HepG2 (cell line): ENCODE data around the gene GRK4. TPM values are rescaled to one million over a fixed set of nuclear protein-coding genes. Genes with fewer than 3 reads are reported as not detected.

Source experiments
- ARID4A ChIP-seq: sonication (generic); formaldehyde crosslinking; IDR thresholded peaks from 2 replicates; pipeline ENCODE4 v1.5.0; 2020; ENCODE audit warnings: mild to moderate bottlenecking, missing genetic modification reagents, borderline replicate concordance
- CEBPB ChIP-seq: IDR thresholded peaks from 2 replicates; pipeline ENCODE4 v1.6.1; 2011; ENCODE audit warnings: low read depth, low read length, improper control_type of control experiment, borderline replicate concordance
- E2F5 ChIP-seq: sonication (generic); formaldehyde crosslinking; conservative IDR thresholded peaks from 2 replicates; pipeline ENCODE4 v1.4.0; 2020; ENCODE audit warnings: missing genetic modification reagents
- HDAC6 ChIP-seq: fragments of 200-600 bp; sonication (generic); IDR thresholded peaks from 2 replicates; pipeline ENCODE4 v1.7.0; 2017; ENCODE audit warnings: mild to moderate bottlenecking, antibody characterized with exemption, low read length, low read depth
- JUNB ChIP-seq: sonication (generic); formaldehyde crosslinking; IDR thresholded peaks from 2 replicates; pipeline ENCODE4 v1.8.0; 2022; ENCODE audit warnings: missing genetic modification reagents, mild to moderate bottlenecking, borderline replicate concordance
- KLF16 ChIP-seq, 2 experiments: sonication (generic) in 1 of 2; formaldehyde crosslinking in 1 of 2; IDR thresholded peaks; 2 replicates each; pipeline versions ENCODE4 v1.6.1 to v1.8.0; 2016 to 2023; ENCODE audit warnings: missing genetic modification reagents in 2 of 2, missing compliant biosample characterization in 1 of 2
- MED13 ChIP-seq: sonication (generic); formaldehyde crosslinking; IDR thresholded peaks from 2 replicates; pipeline ENCODE4 v1.5.0; 2020; ENCODE audit warnings: missing genetic modification reagents
- MIXL1 ChIP-seq: IDR thresholded peaks from 2 replicates; pipeline ENCODE4 v1.6.1; 2016
- MTF1 ChIP-seq: sonication (generic); formaldehyde crosslinking; IDR thresholded peaks from 2 replicates; pipeline ENCODE4 v1.5.0; 2020; ENCODE audit warnings: missing genetic modification reagents
- MZF1 ChIP-seq: sonication (generic); formaldehyde crosslinking; IDR thresholded peaks from 2 replicates; pipeline ENCODE4 v1.8.1; 2023; ENCODE audit warnings: mild to moderate bottlenecking, missing genetic modification reagents, borderline replicate concordance
- PBX2 ChIP-seq: IDR thresholded peaks from 2 replicates; pipeline ENCODE4 v1.6.1; 2016; ENCODE audit warnings: control low read depth
- RBAK ChIP-seq: sonication (generic); formaldehyde crosslinking; IDR thresholded peaks from 2 replicates; pipeline ENCODE4 v1.5.1; 2020; ENCODE audit warnings: mild to moderate bottlenecking, missing genetic modification reagents
- SNRNP70 ChIP-seq: fragments of 200-400 bp; formaldehyde crosslinking; IDR thresholded peaks from 2 replicates; pipeline ENCODE4 v1.6.1; 2017; ENCODE audit warnings: mild to moderate bottlenecking, low read depth, low read length, moderate library complexity
- ZNF251 ChIP-seq: sonication (generic); formaldehyde crosslinking; IDR thresholded peaks from 2 replicates; pipeline ENCODE4 v1.9.0; 2021; ENCODE audit warnings: mild to moderate bottlenecking, missing genetic modification reagents
- ZNF260 ChIP-seq: sonication (generic); formaldehyde crosslinking; IDR thresholded peaks from 2 replicates; pipeline ENCODE4 v1.4.0; 2020; ENCODE audit warnings: missing genetic modification reagents, low read depth, mild to moderate bottlenecking, borderline replicate concordance
- ZNF331 ChIP-seq: sonication (generic); formaldehyde crosslinking; IDR thresholded peaks from 2 replicates; pipeline ENCODE4 v1.4.0; 2020; ENCODE audit warnings: missing genetic modification reagents
- ZNF343 ChIP-seq: sonication (generic); formaldehyde crosslinking; IDR thresholded peaks from 2 replicates; pipeline ENCODE4 v1.4.0; 2020; ENCODE audit warnings: mild to moderate bottlenecking, missing genetic modification reagents
- ZNF367 ChIP-seq: sonication (generic); formaldehyde crosslinking; IDR thresholded peaks from 2 replicates; pipeline ENCODE4 v1.4.0; 2020; ENCODE audit warnings: missing genetic modification reagents, borderline replicate concordance
- ZNF549 ChIP-seq: sonication (generic); formaldehyde crosslinking; IDR thresholded peaks from 2 replicates; pipeline ENCODE4 v1.5.0; 2020; ENCODE audit warnings: missing genetic modification reagents
- ZNF563 ChIP-seq: sonication (generic); formaldehyde crosslinking; IDR thresholded peaks from 2 replicates; pipeline ENCODE4 v1.8.0; 2022; ENCODE audit warnings: mild to moderate bottlenecking, moderate library complexity, missing genetic modification reagents
- ZNF580 ChIP-seq: IDR thresholded peaks from 2 replicates; pipeline ENCODE4 v1.6.1; 2016; ENCODE audit warnings: low read depth, borderline replicate concordance
- ZNF589 ChIP-seq: sonication (generic); formaldehyde crosslinking; conservative IDR thresholded peaks from 2 replicates; pipeline ENCODE4 v1.8.0; 2022; ENCODE audit warnings: mild to moderate bottlenecking, moderate library complexity, missing genetic modification reagents
- ZNF678 ChIP-seq: sonication (generic); formaldehyde crosslinking; IDR thresholded peaks from 2 replicates; pipeline ENCODE4 v1.4.0; 2020; ENCODE audit warnings: mild to moderate bottlenecking, missing genetic modification reagents
- ZNF737 ChIP-seq: sonication (generic); formaldehyde crosslinking; IDR thresholded peaks from 2 replicates; pipeline ENCODE4 v1.5.0; 2020; ENCODE audit warnings: missing genetic modification reagents, mild to moderate bottlenecking, borderline replicate concordance
- polyA plus RNA-seq, 8 experiments: library from polyadenylated mRNA; depleted of rRNA in 3 of 8; stranded (reverse) in 7 of 8; unstranded in 1 of 8; fragments of >200 nt; fragmentation: Illumina TruSeq in 4 of 8; extraction: Trizol in 4 of 8; gene quantifications; 2 replicates each; pipeline versions ENCODE4 v1.2.1 to v1.2.3, GENCODE V29; 2011 to 2016; ENCODE audit warnings: low read depth in 4 of 8, missing spikeins in 1 of 8, mixed read lengths in 1 of 8; ENCODE audit not compliant: insufficient read depth in 1 of 8
- total RNA-seq, 5 experiments: library from RNA; depleted of rRNA; stranded (reverse); fragments of >200 nt; fragmentation: Illumina TruSeq; extraction: Trizol; gene quantifications; 2 replicates each; pipeline ENCODE4 v1.2.3, GENCODE V29; 2016; ENCODE audit warnings: low read depth in 1 of 5

GRK4 gene
- total and polyA plus RNA-seq, 2 of the 13 experiments (the other 11 are each of a cell fraction or from before 2014, with no cell fraction given), result 1.8 to 2.0 TPM

GRCh38 chr4:2934813-2935761 is 28.3 kb upstream of the GRK4 start (continued):
- TF ChIP-seq KLF16 (CRISPR knock-in tag; IDR thresholded peaks at IDR 0.05), result peak in 1 of 2 experiments; percentile 25; a peak in 1 of 4 replicates
- no peak for TF ChIP-seq ZNF367 (CRISPR knock-in tag)
- no peak for TF ChIP-seq MTF1 (CRISPR knock-in tag)
- no peak for TF ChIP-seq E2F5 (CRISPR knock-in tag)
- TF ChIP-seq ZNF260 (CRISPR knock-in tag), result no peak
- TF ChIP-seq HDAC6, result no peak
- no peak for TF ChIP-seq ZNF678 (CRISPR knock-in tag)
- no peak for TF ChIP-seq PBX2 (CRISPR knock-in tag)
- no peak for TF ChIP-seq JUNB (CRISPR knock-in tag)
- TF ChIP-seq ZNF563 (CRISPR knock-in tag), result peak; percentile 66; the same call in 1 of the 2 replicates
- TF ChIP-seq ZNF737 (CRISPR knock-in tag), result no peak
- TF ChIP-seq MZF1 (CRISPR knock-in tag), result no peak
- TF ChIP-seq ZNF549 (CRISPR knock-in tag), result no peak
- TF ChIP-seq ZNF343, result no peak
- TF ChIP-seq ZNF251, result no peak
- TF ChIP-seq ARID4A, result peak; percentile 93
- no peak for TF ChIP-seq MIXL1 (CRISPR knock-in tag)
- TF ChIP-seq MED13 (CRISPR knock-in tag), result no peak
- peak; percentile 32; the same call in 1 of the 2 replicates for TF ChIP-seq ZNF331 (CRISPR knock-in tag)
- no peak for TF ChIP-seq ZNF580 (CRISPR knock-in tag)
- no peak for TF ChIP-seq RBAK (CRISPR knock-in tag)
- TF ChIP-seq SNRNP70, result no peak
- no peak for TF ChIP-seq CEBPB
- TF ChIP-seq ZNF589 (CRISPR knock-in tag), result no peak
